OCI-LY1 (cell line): ENCODE measurements around the gene UACA.

Source experiments
- EZH2 ChIP-seq: fragments of 200-600 bp; sonication (generic), shearing (Covaris generic); IDR thresholded peaks from 2 replicates; pipeline ENCODE4 v1.8.0; 2017; ENCODE audit warnings: borderline replicate concordance, mixed run types, mild to moderate bottlenecking, antibody characterized with exemption, low read length, moderate library complexity, mixed read lengths
- TF ChIP-seq, protein P1 (sequence below): fragments of 200-600 bp; sonication (generic), shearing (Covaris generic); IDR thresholded peaks from 2 replicates; pipeline ENCODE4 v1.5.1; 2017; ENCODE audit warnings: mild to moderate bottlenecking, antibody characterized with exemption, low read length, moderate library complexity, mixed read lengths

DNA sequence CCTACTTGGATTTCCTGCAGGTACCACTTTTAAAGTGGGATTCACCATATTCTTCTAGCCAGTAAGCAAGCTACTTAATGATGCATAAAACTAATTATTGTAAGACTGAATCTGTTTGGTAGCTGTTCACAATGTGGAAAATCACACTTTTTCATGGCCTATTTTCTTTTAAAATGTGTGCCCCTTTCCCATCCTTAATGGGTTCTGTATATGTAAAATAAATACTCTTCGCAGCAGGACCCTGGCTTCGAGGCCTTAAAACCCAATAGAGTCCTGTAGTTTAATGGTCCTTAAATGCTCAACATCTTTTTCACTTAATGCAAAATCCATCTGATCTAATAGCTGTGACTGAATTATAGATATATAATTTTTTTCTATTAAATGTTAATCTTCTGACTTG lies 111.0 kb downstream of the UACA start:
- TF ChIP-seq, protein P1, sequence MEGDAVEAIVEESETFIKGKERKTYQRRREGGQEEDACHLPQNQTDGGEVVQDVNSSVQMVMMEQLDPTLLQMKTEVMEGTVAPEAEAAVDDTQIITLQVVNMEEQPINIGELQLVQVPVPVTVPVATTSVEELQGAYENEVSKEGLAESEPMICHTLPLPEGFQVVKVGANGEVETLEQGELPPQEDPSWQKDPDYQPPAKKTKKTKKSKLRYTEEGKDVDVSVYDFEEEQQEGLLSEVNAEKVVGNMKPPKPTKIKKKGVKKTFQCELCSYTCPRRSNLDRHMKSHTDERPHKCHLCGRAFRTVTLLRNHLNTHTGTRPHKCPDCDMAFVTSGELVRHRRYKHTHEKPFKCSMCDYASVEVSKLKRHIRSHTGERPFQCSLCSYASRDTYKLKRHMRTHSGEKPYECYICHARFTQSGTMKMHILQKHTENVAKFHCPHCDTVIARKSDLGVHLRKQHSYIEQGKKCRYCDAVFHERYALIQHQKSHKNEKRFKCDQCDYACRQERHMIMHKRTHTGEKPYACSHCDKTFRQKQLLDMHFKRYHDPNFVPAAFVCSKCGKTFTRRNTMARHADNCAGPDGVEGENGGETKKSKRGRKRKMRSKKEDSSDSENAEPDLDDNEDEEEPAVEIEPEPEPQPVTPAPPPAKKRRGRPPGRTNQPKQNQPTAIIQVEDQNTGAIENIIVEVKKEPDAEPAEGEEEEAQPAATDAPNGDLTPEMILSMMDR, result no peak
- no peak for TF ChIP-seq EZH2
